ENCODE data around the gene ADAM12.

DNA sequence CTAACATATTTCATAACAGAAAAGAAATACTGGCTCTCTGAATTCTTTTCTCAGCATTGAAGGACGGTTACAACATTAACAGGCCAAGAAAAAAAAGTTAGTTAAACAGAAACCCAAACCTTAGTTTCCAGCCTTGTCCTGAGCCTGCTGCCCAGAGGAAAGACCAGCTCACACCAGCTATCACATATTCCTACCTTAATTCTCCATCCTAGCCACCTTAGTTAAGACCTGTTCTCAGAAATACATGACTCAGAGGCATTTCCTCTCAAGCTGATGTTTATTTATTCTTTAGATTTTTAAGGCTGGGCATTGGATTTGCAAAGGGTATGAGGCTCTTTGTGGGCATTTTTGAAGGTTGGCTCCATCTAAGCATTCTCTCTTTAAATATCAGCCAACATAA, 34.3 kb upstream of the ADAM12 start:
- TF ChIP-seq POLR2A (IDR thresholded peaks at IDR 0.05; ENCODE audit: low read depth, low read length) (no peak), POLR2AphosphoS5 (IDR thresholded peaks at IDR 0.05; ENCODE audit: low read depth, low read length) (no peak), TAF1 (IDR thresholded peaks at IDR 0.05; ENCODE audit: borderline replicate concordance, low read depth, low read length) (no peak)
